ENCODE results near the gene UGT3A2. TPM values are rescaled to one million over a fixed set of nuclear protein-coding genes. Genes with fewer than 3 reads are reported as not detected.
A peak's percentile ranks its signal among the peaks of the same experiment; 100 is the strongest.
"Not testable (repeated sequence)": the region's sequence is repeated elsewhere in the genome, so short reads cannot be mapped to it uniquely, and the experiment has no call there.

The UGT3A2 gene
- total RNA-seq, 1 experiment from 2014 or later = 13.7 TPM

DNA sequence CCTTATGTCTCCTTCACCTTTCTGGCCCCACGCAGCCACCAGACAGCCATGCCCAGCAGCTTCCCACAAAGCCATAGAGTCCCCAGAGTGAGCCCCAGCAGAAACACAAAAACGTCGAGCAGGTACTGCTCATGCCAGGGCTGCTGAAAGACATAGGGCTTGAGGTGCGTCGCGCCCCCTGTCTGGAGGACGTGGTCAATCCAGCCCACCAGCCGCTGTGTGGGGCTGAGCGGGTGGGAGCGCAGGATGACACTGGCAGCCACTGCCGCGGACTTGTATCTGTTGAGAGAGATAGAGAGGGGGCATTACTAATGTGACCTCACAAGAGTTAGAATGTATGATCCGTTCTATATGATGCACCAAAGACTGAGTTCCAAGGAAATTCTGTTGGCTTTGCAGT is 31.0 kb downstream of the UGT3A2 start:
- H3K27me3 Mint-ChIP-seq (ENCODE audit: low read depth) = no peaks in the 10 kb centered on the region
- H4K5ac ChIP-seq (ENCODE audit: insufficient read length, low read depth, low read length) = no peak overlapping the region
- DNase-seq = no peak

DNA sequence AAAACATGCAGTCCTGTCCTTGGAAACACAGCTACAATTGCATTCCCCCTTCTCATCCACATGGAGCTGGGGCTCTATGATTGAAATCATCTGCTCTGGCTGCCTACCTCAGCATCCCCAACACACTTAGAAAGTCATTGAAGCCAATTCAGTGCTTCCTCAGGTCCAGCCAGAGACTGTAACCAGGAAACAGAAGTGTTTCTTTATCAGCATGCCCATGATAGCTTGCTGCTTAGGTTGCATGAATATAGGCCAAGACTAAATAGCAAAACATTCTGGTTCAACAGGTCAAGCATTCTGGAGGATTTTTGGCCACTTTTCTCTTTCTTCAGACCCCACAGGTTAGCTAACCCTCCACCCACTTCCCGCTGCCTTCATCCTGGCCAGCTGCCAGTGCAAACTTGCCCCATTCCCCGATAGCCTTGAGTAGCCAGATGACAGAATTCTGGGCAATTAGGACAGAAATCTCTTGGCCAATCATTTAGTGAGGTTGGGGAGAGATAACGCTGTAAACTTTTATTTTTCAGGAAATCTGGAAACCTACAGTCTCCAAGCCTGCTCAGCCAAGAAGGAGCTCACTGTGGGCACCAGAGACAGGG is 32.0 kb downstream of the UGT3A2 start:
- not testable (repeated sequence) for H3K36me3 Mint-ChIP-seq (ENCODE audit: insufficient read depth in 1 of 3, low read depth in 3 of 3); H2AFZ ChIP-seq (ENCODE audit: low read length); H3T11ph ChIP-seq (ENCODE audit: low read length); H2BK12ac ChIP-seq (ENCODE audit: insufficient read length, low read depth, low read length); H3K4me1 ChIP-seq (ENCODE audit: insufficient read depth, low read length); H3K27ac ChIP-seq (ENCODE audit: insufficient read length, low read depth, low read length); H3K23ac ChIP-seq (ENCODE audit: insufficient read length, low read depth, low read length); H3K18ac ChIP-seq (ENCODE audit: insufficient read length, low read depth, low read length); H3K9ac ChIP-seq (ENCODE audit: extremely low read depth, insufficient read length, low read length); H3K79me2 ChIP-seq (ENCODE audit: insufficient read depth, low read length); H3K79me1 ChIP-seq (ENCODE audit: insufficient read depth, low read depth, low read length, poor library complexity, severe bottlenecking); H2BK5ac ChIP-seq (ENCODE audit: insufficient read length, low read length); H3K9me3 ChIP-seq (ENCODE audit: control insufficient read depth, low read depth, low read length); H3K27me3 Mint-ChIP-seq (ENCODE audit: low read depth); H3K14ac ChIP-seq (ENCODE audit: insufficient read depth, low read length); H4K20me1 ChIP-seq (ENCODE audit: control insufficient read depth, insufficient read depth, insufficient read length); H3K9me3 Mint-ChIP-seq; DNase-seq; H2BK120ac ChIP-seq (ENCODE audit: low read depth, low read length, poor library complexity, severe bottlenecking); H4K5ac ChIP-seq (ENCODE audit: insufficient read length, low read depth, low read length); H3K56ac ChIP-seq (ENCODE audit: insufficient read length, low read depth, low read length); H3K4me3 Mint-ChIP-seq; H2AK5ac ChIP-seq (ENCODE audit: insufficient read length, low read length); H4K8ac ChIP-seq (replicated peaks; ENCODE audit: insufficient read length, low read depth, low read length); H3K4me2 ChIP-seq (ENCODE audit: insufficient read depth, insufficient read length, low read length); H3K4ac ChIP-seq (ENCODE audit: low read depth, low read length); H3K23me2 ChIP-seq (ENCODE audit: insufficient read length, low read depth, low read length, poor library complexity, severe bottlenecking); H2BK15ac ChIP-seq (ENCODE audit: low read depth, low read length); H3K27me3 ChIP-seq (ENCODE audit: insufficient read depth, low read length); H4K91ac ChIP-seq (ENCODE audit: insufficient read length, low read depth, low read length); H3K4me1 Mint-ChIP-seq; H2BK20ac ChIP-seq (ENCODE audit: low read depth, low read length, poor library complexity, severe bottlenecking)
- no CpG with 5 or more reads among the region's 3 CpGs for WGBS (ENCODE audit: extremely low coverage, insufficient read length, low lambda C conversion rate)
- peak overlapping the region in 1 of 3 experiments; percentile 49; a peak in 2 of 7 replicates for H3K27ac Mint-ChIP-seq

More for the DNA sequence above, 31.0 kb downstream of the UGT3A2 start:
- H3K4ac ChIP-seq (ENCODE audit: low read depth, low read length) = no peak overlapping the region
- no peaks in the 10 kb centered on the region for H3K9me3 Mint-ChIP-seq
- no peak overlapping the region for H3K23ac ChIP-seq (ENCODE audit: insufficient read length, low read depth, low read length)
- no peak overlapping the region for H2BK12ac ChIP-seq (ENCODE audit: insufficient read length, low read depth, low read length)
- H3T11ph ChIP-seq (ENCODE audit: low read length) = no peak overlapping the region
- H3K9me3 ChIP-seq (ENCODE audit: control insufficient read depth, low read depth, low read length) = no peaks in the 10 kb centered on the region
- no peaks in the 10 kb centered on the region for H3K4me1 ChIP-seq (ENCODE audit: insufficient read depth, low read length)
- peaks cover 5 to 6% of the 10 kb centered on the region in 2 experiments for H3K4me1 Mint-ChIP-seq
- no peak overlapping the region for H2BK20ac ChIP-seq (ENCODE audit: low read depth, low read length, poor library complexity, severe bottlenecking)
- no peak overlapping the region for H3K56ac ChIP-seq (ENCODE audit: insufficient read length, low read depth, low read length)
- no peak overlapping the region for H2BK15ac ChIP-seq (ENCODE audit: low read depth, low read length)
- no peak overlapping the region for H2BK5ac ChIP-seq (ENCODE audit: insufficient read length, low read length)
- H3K27ac Mint-ChIP-seq = no peak overlapping the region
- H3K4me3 Mint-ChIP-seq = no peak overlapping the region
- H3K27ac ChIP-seq (ENCODE audit: insufficient read length, low read depth, low read length) = no peak overlapping the region
- H4K20me1 ChIP-seq (ENCODE audit: control insufficient read depth, insufficient read depth, insufficient read length) = no peaks in the 10 kb centered on the region
- H3K9ac ChIP-seq (ENCODE audit: extremely low read depth, insufficient read length, low read length) = no peak overlapping the region
- H2AFZ ChIP-seq (ENCODE audit: low read length) = no peak overlapping the region
- no peaks in the 10 kb centered on the region; a peak in 2 of 7 replicates for H3K36me3 Mint-ChIP-seq (ENCODE audit: insufficient read depth in 1 of 3, low read depth in 3 of 3)
- H3K4me2 ChIP-seq (ENCODE audit: insufficient read depth, insufficient read length, low read length) = no peak overlapping the region
- no peak overlapping the region for H2AK5ac ChIP-seq (ENCODE audit: insufficient read length, low read length)
- H3K79me1 ChIP-seq (ENCODE audit: insufficient read depth, low read depth, low read length, poor library complexity, severe bottlenecking) = no peaks in the 10 kb centered on the region
- H3K23me2 ChIP-seq (ENCODE audit: insufficient read length, low read depth, low read length, poor library complexity, severe bottlenecking) = no peaks in the 10 kb centered on the region
- WGBS (ENCODE audit: extremely low coverage, insufficient read length, low lambda C conversion rate) = no CpG with 5 or more reads among the region's 13 CpGs
- H2BK120ac ChIP-seq (ENCODE audit: low read depth, low read length, poor library complexity, severe bottlenecking) = no peak overlapping the region
- TF ChIP-seq, protein P1, sequence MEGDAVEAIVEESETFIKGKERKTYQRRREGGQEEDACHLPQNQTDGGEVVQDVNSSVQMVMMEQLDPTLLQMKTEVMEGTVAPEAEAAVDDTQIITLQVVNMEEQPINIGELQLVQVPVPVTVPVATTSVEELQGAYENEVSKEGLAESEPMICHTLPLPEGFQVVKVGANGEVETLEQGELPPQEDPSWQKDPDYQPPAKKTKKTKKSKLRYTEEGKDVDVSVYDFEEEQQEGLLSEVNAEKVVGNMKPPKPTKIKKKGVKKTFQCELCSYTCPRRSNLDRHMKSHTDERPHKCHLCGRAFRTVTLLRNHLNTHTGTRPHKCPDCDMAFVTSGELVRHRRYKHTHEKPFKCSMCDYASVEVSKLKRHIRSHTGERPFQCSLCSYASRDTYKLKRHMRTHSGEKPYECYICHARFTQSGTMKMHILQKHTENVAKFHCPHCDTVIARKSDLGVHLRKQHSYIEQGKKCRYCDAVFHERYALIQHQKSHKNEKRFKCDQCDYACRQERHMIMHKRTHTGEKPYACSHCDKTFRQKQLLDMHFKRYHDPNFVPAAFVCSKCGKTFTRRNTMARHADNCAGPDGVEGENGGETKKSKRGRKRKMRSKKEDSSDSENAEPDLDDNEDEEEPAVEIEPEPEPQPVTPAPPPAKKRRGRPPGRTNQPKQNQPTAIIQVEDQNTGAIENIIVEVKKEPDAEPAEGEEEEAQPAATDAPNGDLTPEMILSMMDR (conservative IDR thresholded peaks at IDR 0.05) = no peak
- no peak overlapping the region for H3K14ac ChIP-seq (ENCODE audit: insufficient read depth, low read length)
- no peak overlapping the region for H3K18ac ChIP-seq (ENCODE audit: insufficient read length, low read depth, low read length)
- H4K91ac ChIP-seq (ENCODE audit: insufficient read length, low read depth, low read length) = no peak overlapping the region
- no peaks in the 10 kb centered on the region for H3K27me3 ChIP-seq (ENCODE audit: insufficient read depth, low read length)
- H4K8ac ChIP-seq (replicated peaks; ENCODE audit: insufficient read length, low read depth, low read length) = no peak overlapping the region
- H3K79me2 ChIP-seq (ENCODE audit: insufficient read depth, low read length) = no peaks in the 10 kb centered on the region

Data from H9 (cell line).